ENCODE results near the gene ZMYND8.
"Not testable (repeated sequence)": the region's sequence is repeated elsewhere in the genome, so short reads cannot be mapped to it uniquely, and the experiment has no call there.

Gene ZMYND8

DNA sequence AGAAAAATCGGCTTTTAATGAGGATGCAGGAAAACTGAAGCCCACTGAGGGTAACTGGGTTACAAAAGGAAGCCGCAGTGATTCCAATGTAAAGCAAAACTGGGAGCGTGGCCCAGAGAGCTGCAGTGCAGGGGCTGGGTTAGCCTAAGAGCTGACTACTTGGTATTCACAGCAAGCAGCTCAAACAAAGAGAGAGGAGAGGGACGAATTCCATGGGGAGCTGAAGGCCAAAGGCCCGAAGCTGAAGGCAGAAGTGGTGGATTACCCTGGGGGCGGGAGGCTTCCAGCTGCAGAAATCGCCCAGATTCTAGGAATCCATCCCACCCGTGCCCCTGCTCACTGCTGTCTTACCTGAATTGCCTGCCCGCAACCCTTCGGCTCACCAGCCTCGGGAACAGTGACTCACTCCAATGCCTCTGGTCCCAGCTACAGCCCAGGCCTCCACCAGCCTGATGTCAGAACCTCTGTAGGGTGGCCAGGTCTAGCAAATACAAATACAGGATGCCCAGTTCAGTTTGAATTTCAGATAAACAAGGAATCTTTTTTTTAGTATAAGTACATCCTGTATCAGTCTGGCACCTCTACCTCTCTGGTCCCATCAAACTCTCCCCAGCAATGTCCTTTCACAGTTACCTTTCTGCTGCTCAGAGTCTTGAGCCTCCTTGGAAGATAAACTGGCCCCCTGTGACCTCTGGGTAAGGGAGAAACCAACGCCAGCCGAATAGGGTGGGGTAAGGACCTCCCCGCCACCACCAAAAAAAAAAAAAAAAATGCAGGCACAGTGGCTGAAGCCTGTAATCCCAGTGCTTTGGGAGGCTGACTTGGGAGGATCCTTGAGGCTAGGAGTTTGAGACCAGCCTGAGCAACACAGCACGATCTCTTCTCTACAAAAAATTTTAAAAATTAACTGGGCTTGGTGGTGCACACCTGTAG, 14.6 kb upstream of the ZMYND8 start:
- DNase-seq (ENCODE audit: low spot score), result no peak

- no peak for DNase-seq (ENCODE audit: low spot score)
Measured at GRCh38 chr20:47370214-47370613, 13.7 kb upstream of the ZMYND8 start.

DNA sequence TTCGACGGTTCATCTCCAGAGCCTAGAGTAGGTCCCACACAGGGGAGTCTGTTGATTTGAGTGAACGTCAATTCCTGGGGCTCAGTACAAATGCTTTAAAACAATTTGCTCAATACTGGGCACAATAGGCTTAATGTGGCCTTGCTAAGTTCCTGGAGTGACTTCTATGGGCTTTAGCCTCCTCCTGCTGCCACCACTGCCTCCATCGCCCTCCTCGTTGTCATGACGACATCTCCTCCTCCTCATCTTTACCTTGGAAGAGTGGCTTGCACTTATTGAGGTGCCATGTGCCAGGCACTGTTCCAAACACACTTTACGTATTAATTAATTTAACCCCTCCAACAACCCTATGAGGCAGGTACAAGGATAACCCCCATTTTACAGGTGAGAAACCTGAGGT, 11.8 kb upstream of the ZMYND8 start:
- no peak for DNase-seq (ENCODE audit: low spot score)

GRCh38 chr20:47366301-47366700, 9.8 kb upstream of the ZMYND8 start:
- not testable (repeated sequence) for DNase-seq (ENCODE audit: low spot score)

- no peak for DNase-seq (ENCODE audit: low spot score)
Measured at GRCh38 chr20:47365023-47365764, 8.7 kb upstream of the ZMYND8 start.

- no peak for DNase-seq (ENCODE audit: low spot score)
Measured at GRCh38 chr20:47362361-47363219, 6.1 kb upstream of the ZMYND8 start.

DNA sequence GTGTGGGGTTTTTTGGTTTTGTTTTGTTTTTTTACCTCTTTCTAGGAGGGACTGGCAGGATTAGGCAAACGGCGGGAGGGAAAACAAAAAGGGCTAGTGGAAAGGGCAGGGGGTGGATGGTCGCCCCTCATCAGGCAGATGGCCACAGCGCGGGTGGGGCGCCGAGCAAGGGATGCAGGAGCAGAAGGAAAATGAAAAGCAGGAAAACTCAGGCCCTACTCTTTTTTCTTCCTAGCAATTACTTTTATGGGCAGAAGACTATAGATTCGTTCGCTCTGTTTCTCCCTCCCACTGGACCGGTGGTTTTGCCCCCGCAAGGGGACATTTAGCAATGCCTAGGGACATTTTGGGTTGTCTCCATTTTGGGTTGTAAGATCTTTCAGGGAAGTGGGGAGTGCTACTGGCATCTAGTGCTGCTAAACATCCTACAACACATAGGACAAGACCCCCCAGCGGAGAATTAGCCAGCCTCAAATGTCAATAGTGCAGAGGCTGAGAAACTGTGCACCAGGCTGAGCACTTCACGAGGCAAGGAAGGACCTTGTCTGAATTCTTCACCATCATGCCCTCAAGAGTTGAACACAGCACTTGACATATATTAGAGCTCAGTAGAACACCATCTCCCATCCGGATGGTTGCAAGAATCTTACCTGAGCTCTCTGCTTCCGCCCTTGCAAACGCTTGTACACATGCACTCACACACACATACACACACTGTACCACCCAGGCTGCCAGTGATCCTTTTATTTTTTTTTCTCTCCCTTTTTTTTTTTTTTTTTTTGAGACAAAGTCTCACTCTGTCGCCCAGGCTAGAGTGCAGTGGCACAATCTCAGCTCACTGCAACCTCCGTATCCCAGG, 4.8 kb upstream of the ZMYND8 start:
- DNase-seq (ENCODE audit: low spot score), result no peak

DNA sequence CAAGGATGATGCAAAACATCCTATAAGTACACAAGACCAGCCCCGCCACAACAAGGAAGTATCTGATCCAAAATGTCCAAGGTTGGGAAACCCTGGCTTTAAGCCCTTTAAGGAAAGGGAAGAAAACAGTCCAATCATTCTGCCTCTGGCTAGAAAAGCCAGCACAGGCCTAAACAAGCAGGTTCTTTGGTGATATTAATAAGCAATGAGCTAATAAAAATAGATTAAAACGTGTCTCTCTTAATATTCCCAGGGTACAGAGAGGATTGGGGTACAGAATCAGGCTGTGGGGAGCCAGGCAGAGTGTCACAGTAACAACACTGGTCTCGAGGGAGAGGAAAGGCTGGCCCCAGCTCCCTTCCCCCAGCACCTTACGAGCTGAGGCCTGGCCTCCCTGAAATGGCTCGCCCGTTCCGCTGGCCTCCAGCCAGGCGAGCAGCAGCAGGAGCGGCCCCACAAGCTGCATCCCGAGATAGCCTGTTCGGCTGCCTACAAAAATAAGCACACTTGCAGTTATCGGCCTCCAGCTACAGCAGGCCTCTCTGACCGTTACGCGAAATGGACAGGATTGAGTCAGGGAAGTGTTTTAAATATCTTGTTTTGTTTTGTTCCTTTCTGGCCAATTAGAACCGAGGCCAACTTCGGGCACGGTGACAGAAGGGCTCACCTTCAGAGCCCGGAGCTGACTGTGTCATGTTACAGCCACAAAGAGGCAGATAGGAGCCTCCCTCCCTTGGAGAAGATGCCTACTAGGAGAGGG, 4.0 kb upstream of the ZMYND8 start:
- DNase-seq (ENCODE audit: low spot score), result peak; percentile 93

DNA sequence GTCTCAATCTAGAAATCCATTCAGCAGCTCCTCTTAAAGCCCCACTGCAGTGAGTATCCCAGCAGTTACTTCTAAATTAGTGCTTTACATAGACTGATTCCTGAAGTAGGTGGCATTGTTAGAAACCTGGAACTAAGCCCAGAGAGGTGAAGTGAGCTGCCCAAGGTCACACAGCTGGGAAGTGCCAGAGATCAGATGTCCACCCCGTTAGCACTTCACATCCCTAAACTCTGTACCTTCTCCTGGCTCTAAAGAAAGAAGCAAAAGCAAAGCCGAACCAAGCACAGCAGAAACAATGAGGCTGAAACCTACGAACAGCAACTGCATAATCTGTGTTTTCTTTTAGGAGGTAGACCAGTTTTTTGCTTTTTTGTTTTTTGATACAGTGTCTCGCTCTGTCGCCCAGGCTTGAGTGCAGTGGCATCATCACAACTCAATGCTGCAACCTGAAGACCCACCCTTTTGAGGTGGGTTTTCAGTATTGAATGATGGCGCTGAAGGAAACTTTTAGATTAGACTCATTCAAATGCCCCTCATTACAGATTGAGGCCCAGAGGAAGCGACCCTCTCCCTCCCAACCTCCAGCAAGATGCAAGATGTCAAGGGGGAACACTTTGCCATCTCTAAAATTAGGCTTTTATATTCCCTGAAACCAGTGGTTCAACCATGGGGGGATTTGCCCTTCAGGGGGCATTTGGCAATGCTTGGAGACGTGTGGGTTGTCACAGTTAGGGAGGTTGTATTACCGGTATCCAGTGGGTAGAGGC, 3.2 kb upstream of the ZMYND8 start:
- DNase-seq (ENCODE audit: low spot score), result no peak

- DNase-seq (ENCODE audit: low spot score), result peak; percentile 96
Measured at GRCh38 chr20:47358672-47359529, 2.4 kb upstream of the ZMYND8 start.

- peak; percentile 60 for DNase-seq (ENCODE audit: low spot score)
Measured at GRCh38 chr20:47358039-47358671, 1.7 kb upstream of the ZMYND8 start.

DNA sequence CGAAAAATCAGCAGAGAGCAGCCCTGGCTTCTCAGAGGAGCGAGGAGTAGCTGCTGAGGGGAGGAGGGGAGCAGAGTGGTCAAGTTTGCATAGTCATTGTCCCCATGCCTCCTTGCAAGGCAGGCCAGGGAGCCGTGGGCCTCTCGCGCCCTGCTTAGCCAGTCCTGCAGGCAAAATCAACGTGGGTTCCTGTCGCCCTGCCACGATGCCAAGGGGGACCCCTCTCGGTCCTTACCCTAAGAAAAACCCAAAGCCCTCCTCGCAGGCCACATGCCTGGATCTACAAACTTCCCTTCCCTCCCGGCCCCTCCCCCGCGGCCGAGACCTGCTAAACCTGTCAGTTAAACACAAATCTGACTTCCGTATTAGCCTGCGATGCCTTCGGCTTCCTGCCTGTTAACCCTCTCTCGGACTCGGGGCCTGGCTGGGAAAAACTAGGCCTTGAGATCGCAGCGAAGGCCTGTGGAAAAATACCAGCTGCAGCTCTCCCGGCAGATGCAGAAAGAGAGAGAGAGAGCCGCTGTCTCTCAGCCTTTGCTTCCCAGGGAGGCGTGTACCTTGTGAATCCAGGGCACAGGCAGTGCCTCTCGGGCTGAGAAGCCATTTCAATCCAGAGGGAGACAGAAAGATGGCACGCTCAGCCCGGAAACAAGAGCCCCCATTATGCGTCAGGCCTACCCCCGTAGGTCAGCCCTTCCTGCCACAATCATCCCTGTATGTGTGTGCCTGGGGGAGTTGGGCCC, 968 bp upstream of the ZMYND8 start:
- DNase-seq (ENCODE audit: low spot score), result peak; percentile 99

DNA sequence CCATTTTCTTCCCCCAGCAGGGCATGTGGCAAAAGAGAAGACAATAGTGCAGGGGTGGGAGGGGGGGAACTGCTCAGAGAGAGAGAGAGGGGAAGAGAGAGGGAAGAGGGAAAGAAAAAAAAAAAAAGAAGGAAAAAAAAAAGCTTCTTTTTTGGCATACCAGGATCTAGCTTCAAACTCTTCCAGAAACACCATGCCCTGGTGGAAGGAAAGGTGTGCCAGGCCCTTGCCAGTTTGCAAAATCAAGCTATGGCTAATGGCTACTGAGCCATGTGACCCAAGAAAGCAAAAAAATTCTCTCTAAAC, 326 bp downstream of the ZMYND8 start:
- DNase-seq (ENCODE audit: low spot score), result no peak

DNA sequence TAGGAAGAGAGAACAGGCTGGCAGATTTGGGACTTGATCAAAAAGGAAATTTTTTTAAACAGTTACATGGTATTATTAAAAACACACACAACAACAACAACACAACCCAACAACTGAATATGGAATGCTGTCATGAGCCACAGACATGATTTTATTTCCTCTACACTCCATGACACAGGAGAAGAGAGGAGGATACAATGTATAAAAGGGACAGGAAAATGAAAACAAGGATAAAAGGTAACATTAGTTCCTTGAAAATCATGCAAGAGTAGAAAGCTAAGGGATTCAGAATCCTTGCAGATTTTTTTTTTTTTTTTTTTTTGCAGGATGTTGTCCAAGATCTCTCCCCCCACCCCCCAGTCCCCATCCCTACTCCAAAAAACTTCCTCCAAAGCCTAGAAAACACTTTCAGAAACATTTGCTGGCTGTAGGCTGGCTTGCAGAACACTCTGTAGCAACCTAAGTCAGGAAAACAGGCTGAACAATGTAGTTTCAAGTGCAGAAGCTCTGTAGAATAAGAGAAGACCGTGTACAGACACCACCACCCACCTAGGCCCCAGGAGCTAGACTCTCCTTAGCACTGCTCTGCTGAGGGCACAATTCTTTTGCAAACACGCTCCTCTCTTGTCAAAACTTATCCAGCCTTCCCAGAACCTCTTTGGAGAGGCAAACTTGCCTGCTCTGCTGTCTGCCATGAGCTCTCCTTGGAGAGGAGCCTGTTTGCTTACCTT, 845 bp downstream of the ZMYND8 start:
- peak; percentile 34 for DNase-seq (ENCODE audit: low spot score)

DNA sequence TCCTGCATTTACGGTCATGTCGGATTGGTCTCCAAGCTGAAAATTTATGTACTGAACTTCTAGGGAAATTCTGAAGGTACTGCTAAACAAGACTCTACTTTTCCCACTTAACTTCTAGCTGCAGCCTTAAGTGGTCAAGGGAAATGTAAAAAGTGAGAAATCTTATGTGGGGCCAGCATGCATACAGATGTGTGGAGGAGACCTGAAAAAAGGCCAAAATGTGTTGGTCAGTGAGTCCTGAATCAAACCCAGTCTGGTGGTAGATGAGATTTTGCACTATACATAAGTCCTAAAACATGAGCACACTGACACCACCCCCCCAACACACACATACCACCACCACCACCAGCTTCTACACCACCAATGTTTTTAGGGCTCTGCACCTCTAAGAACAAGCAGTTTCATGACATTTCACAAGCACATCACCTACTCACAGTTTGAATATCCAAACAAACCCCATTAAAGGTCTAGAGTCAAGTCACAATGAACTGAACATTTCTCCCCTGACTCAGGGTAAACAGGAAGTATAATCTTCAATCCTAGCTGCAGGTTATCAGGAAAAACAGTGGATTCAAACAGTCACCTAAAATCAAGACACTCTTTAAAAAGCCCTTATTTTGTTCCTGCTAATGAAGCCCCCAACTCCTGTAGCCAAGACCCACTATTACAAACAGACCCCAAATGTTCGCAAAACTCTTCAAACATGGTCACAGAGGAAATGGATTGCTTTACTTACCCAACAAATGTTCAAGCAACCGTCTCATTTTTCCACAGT, 1.6 kb downstream of the ZMYND8 start:
- no peak for DNase-seq (ENCODE audit: low spot score)

DNA sequence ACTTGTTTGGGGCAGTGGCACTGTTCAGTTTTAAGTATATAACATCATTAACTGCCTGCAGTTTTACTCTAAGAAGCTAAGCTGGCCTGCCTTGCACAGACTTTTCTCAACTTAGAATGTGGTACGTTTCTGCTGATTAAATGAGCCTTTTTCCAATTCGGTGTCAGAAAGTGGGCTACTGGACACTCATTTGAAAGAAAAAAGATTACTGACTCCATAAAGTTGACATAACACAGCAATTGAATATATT, 2.1 kb downstream of the ZMYND8 start:
- DNase-seq (ENCODE audit: low spot score), result no peak
